IMR-90 (cell line): ENCODE measurements around the gene ENOX1.

ENCODE experiments used
- BHLHE40 ChIP-seq: fragments of 150-350 bp; IDR thresholded peaks from 2 replicates; pipeline ENCODE4 v1.6.1; 2016; ENCODE audit warnings: mild to moderate bottlenecking, low read depth, low read length
- CTCF ChIP-seq: conservative IDR thresholded peaks from 2 replicates; pipeline ENCODE4 v1.5.1; 2012; ENCODE audit warnings: mild to moderate bottlenecking, low read depth, low read length, improper control_type of control experiment
- FOS ChIP-seq: fragments of 150-350 bp; IDR thresholded peaks from 2 replicates; pipeline ENCODE4 v1.6.1; 2016; ENCODE audit warnings: low read depth, low read length
- MAFK ChIP-seq: IDR thresholded peaks from 2 replicates; pipeline ENCODE4 v1.6.1; 2012; ENCODE audit warnings: low read depth, low read length, improper control_type of control experiment
- MXI1 ChIP-seq: IDR thresholded peaks from 2 replicates; pipeline ENCODE4 v1.6.1; 2012; ENCODE audit warnings: low read depth, mild to moderate bottlenecking, low read length, moderate library complexity, borderline replicate concordance
- POLR2A ChIP-seq: IDR thresholded peaks from 2 replicates; pipeline ENCODE4 v1.6.1; 2012; ENCODE audit warnings: mild to moderate bottlenecking, low read depth, low read length
- RAD21 ChIP-seq: IDR thresholded peaks from 2 replicates; pipeline ENCODE4 v1.6.1; 2012; ENCODE audit warnings: low read length, improper control_type of control experiment
- RFX5 ChIP-seq: IDR thresholded peaks from 2 replicates; pipeline ENCODE4 v1.8.0; 2012; ENCODE audit warnings: low read depth, mild to moderate bottlenecking, low read length, moderate library complexity

GRCh38 chr13:43411741-43412140 lies 375.0 kb downstream of the ENOX1 start:
- TF ChIP-seq RFX5, result no peak
- TF ChIP-seq RAD21, result no peak
- no peak for TF ChIP-seq CTCF
- TF ChIP-seq POLR2A, result no peak
- TF ChIP-seq FOS, result no peak
- TF ChIP-seq MAFK, result no peak
- no peak for TF ChIP-seq BHLHE40
- TF ChIP-seq MXI1, result no peak
